NCI-H2171 treated with DMSO at 0.1 percent for 48 hours (cell line): Measurements from ENCODE around the gene LRP4.

ENCODE experiments used
- DNase-seq: peaks from one replicate; lab custom pipeline; 2025; lab: John Stamatoyannopoulos, UW

The LRP4 gene

DNA sequence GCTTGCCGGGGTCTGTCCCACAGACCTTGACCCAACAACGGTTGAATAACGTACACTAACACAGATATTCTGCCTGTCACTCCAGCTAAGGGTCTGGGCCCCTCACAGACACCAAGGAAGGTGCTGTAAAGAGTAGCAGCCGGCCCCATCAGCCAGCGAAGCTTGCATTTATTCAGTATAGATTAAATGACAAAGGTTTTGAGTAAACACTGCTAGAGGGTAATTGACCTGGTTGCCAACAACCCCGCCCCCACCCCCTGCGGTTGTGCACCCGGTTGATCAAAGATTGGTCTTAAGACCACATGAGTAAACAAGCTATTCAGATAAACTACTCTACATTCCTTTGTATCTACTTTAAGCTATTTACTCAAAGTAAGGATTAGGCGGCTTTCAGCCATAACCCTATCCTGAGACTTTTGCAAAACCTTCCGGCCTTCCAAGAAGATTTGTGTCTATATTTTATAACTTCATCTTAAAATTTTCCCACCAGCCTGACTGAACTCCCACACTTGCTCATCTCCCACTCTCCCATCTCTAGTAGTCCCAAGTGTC, 67.4 kb downstream of the LRP4 start:
- no peak for DNase-seq

DNA sequence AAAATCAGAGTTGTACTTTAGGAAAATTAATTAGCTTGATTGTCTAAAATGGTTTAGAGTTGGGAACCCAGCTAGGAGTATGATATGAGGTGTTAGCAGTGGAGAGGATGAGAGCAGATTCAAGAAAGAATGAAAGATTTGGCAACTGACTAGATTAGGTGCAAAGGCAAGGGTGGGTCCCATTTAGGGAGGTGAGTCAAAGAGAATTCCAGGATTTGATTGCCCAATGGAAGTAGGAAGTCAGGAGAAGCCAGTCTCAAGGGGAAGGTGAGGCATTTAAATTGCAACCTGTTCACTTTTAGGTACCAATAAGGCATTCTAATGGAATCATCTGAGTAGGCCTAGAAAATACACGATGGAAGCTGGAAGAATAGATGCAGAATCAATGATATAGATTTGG, 68.7 kb downstream of the LRP4 start:
- DNase-seq, result no peak

DNA sequence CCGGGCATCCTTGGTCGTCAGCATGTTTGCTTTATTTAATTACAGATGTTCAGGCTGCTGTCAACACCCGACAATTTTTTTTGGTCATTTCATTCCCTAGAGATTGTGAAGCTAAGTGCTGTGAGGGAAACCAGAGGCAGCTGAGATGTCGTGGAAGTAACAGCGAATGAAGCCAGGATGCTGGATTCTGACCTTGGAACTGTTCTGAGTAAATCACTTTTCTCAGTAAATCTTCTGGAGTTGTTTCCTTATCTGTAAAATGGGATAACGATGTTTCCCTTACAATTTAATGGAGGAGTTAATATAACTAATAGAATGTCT, 71.9 kb downstream of the LRP4 start:
- no peak for DNase-seq

DNA sequence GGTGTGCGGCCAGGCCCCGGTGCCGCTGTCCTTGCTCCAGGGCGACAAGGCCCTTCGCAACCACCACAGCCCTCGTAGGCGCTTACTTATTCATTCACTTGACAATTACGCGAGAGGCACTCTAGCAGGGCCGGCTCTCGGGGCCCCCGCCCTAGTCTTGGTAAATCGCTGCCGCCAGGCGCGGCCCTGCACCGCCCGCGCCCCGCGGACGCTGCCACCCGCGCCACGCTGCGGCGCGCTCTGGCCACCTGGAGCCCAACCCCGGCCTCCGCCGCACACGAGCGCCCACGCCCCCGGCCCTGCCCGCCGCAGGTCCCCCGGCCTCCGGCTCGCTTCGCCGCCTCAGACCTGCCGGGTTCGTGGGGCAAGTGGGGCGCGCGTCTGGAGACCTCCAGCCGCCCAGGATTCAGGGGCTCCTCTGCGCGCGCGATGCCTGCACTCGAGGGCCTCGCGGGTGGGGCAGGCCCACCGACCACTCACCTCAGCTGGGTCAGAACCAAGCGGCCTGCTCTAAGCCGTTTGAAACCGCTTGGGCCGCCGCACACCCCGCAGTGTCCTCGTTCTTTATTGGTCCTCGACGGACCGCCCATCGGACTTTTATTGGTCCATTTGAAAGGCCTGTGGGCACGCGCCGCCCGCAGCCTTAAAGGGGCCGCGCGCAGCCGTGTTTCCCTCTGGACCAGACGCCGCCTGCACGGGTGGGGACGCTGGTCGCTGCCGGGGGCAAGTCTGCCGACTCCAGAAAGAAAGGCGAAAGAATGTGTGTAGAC, 72.4 kb downstream of the LRP4 start, which contains the start of gene CKAP5:
CKAP5 (minus strand) TSS at position 541 of the 770 bp plus-strand sequence. CDS start 25,049 bp downstream, outside the sequence.
- peak; percentile 86 for DNase-seq

DNA sequence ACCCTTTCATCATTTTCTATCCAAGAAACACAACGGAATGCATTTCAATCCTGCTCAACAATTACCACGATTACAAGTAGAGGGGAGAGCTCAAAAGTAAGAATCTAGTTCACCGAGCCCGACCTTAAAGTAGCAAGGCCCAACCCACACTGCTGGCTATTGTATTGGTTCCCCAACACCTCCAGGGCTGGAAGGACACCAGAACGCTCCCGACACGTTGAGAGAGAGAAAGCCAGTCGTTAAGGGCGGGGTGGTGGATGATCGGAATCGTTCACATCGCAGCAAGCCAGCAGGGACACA, 73.0 kb downstream of the LRP4 start:
- peak; percentile 65 for DNase-seq

DNA sequence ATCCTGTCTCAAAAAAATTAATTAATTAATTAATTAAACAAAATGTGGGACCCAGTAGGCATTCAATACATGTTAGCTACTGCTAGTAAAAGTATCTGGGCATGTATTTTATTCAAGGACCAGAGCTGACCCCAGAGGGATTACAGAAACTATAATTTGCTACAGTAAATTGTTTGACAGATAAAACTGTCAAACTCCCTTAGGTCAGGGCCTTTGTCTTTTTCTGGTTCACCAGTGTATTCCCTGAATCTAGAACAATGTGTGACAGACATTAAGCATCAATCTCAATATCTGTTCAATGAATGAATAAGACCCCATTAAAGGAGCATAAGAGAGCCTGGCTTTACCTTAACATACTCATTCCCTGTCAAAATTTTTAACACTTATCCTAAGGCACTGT, 78.2 kb downstream of the LRP4 start:
- no peak for DNase-seq

DNA sequence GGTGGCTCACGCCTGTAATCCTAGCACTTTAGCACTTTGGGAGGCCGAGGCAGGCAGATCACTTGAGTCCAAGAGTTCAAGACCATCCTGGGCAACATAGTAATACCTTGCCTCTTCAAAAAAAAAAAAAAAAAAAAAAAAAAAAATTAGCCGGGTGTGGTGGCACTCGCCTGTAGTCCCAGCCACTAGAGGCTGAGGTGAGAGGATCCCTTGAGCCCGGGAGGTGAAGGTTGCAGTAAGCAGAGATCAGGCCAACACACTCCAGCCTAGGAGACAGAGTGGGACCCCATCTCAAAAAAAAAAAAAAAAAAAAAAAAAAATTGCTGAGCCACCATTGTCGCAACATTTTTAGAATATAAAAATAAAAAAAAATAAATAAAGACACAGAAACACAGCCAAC, 79.8 kb downstream of the LRP4 start:
- DNase-seq, result no peak

DNA sequence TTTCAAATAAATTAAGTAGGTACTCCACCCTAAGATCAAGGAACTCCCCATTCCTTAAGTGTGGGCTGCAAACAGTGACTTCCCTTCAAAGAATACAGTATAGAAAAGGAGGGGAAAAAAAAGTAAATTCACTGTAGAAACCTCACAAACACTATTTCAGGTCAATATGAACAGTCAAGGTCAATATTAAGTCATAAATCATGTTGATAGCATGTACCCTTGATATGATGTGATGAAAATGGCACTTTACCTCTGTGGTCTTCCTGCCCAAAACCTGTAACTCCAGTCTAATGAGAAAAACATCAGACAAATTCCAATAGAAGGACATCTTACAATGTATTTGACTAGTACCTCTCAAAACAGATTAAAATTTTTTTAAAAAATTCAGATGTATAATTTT, 80.5 kb downstream of the LRP4 start:
- no peak for DNase-seq

DNA sequence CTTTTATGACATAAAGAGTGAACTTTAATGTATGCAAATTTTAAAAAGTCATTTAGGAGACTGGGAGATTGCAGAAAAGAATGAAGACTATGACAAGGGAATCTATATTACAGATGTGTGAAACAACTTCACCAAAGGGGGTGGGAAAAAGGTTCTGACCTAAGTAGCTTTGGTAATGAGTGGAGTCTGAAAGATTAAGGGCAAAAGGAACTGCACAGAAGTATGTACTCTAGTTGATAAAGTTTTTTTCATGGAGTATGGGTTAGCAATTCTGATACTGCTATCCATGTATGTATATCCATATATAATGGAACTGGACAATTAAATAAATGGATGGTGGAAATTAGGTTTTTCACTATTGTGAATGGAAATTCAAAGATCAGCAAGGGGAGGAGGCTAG, 81.5 kb downstream of the LRP4 start:
- DNase-seq, result no peak

DNA sequence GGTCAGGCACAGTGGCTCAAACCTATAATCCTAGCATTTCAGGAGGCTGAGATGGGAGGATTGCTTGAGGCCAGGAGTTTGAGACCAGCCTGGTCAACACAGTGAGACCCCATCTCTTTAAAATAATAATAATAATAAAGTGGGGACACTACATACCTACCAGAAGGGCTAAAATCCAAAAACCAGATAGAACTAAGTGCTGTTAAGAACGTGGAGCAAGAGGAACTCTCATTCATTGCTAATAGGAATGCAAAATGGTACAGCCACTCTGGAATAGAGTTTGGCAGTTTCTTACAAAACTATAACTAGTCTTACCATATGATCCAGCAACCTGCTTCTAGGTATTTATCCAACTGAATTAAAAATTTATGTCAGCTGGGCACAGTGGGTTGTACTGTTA, 81.9 kb downstream of the LRP4 start:
- DNase-seq, result no peak

DNA sequence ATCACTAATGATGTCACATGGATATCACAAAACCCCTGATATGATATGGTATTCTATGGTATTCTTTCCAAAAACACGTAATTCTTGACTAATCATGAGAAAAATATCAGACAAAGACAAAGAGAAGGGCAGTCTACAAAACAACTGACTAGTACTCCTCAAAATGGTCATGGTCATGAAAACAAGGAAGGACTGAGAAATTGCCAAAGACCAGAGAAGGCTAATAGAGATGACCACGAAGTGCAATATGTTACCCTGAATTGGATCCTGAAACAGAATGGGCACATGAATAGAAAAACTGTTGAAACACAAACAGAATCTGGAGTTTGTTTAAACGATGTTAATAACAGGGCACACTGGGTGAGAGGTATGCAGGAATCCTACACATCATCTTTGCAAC, 82.5 kb downstream of the LRP4 start:
- DNase-seq, result no peak

DNA sequence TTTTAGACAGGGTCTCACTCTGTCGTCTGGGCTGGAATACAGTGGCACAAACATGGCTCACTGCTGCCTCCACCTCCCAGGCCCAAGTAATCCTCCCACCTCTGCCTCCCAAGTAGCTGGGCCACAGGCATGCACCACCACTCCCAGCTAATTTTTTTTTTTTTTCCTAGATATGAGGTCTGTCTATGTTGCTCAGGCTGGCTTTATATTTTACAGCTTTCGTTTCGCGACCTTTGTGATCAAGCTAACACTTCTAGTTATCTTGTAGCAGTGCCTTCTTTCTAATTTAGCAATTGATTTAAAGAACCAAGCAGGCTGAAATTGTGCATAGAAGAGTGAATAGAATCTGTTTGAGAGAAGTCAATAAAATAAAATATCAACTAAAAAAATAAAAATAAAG, 83.5 kb downstream of the LRP4 start:
- DNase-seq, result no peak

DNA sequence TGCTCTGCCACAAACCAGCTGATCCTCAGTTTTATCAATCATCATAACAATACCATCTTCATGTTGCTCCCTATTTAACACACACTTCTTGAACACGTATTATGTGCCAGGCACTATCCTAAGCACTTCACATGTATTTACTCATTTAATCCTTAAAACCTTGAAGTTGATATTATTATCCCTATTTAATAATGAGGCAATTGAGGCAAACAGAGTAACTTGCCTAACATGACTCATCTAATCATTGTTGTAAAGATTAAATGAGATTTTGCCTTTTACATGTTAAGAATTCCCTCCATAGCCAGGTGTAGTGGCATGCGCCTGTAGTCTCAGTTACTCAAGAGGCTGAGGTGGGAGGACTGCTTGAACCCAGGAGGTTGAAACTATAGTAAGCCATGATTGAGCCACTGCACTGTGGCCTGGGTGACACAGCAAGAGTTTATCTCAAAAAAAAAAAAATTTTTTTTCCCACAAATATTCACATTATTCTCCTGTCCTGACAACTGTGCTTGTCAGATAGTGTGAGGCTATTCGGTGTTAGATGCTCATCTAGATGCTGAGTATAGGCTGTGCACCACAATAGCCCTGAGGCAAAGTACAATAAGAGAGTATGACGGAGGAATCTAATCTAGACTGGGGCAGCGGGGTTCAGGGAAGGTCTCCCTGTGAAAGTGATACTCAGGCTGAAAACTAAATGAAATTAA, 85.7 kb downstream of the LRP4 start:
- no peak for DNase-seq

DNA sequence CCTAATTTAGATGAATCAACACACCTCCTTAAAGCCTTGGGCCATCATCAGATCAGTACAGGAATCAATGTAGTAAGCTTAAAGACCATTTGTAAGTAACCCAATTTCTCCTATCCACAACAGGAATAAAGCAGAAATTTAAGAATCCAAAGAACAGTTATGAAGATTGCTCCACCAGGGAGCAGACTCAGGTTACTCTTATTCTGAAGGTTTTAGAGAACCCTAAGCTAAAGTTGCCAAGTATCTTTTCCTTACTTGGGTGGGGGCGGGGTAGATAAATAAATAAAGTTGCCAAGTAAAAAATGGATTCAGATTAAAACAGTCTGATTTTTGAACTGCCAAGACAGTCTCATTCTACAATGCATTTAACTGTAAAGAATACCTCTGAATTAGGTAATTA, 90.4 kb downstream of the LRP4 start:
- DNase-seq, result no peak

DNA sequence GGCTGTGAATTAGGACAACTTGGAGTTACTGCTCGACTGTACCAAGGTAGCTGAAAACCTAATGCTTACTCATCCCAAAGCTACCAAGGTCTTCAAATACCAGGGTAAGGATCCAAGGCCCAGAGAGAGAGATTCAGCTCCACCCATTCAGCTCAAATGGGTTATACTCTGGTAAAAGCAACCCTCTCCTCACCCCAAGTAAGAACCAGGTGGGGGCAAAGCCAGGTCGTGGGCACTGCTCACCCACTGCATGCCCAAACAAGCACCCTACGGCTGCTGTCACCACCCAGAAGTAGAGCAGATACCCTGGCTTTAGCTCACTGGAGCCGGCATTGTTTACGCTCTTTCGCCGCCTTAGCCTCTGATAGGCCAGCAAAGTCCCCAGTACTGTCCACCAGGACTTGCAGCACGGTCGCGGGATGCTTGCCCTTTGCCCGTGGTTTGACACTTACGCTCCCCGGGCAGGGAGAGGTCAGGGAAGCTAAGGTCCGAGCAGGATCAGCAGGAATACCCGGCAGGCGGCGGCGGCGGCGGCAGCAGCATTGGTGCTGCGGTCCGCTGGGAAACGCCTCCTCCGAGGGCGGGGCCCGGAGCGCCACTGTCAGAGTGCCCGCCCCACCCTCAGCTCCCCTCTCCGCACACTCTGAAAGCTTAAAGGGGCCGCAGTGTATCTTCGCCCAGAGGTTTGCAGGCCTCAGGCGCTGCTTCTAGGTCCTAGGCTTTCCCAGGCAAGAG, 91.9 kb downstream of the LRP4 start:
- DNase-seq, result no peak

DNA sequence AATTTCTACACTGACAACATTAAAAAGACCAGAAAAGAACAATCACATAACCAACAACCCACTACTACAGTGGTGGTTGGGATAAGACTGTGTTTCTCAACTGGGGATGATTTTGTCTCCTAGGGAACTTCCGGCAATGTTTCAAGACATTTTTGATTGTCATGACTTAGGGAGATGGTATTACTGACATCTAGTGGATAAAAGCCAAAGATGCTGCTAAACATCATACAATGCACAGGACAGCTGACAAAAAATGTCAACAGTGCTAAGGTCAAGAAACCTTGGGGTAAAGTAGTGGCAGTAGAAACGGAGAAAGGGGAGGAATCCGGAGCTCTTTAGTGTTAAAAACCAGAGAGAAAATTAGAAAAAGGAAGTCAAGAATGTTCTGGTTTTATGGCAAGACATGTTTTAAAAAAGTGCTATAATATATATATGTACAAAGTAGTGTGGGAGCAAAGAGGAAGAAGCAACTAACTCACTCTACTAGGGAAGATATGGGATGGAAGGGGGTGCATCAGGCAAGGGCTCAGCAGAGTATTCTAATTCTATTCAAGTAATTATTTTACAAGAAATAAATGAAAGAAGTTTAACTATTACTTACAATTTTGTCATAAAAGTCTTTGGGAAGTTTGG, 109.4 kb downstream of the LRP4 start:
- peak; percentile 16 for DNase-seq
